ENCODE measurements around the gene RALGAPA1. TPM values are rescaled to one million over a fixed set of nuclear protein-coding genes. Genes with fewer than 3 reads are reported as not detected.
"Not testable (repeated sequence)": the region's sequence is repeated elsewhere in the genome, so short reads cannot be mapped to it uniquely, and the experiment has no call there.

RALGAPA1 gene
- total RNA-seq, 1 experiment from 2014 or later: 138 TPM

DNA sequence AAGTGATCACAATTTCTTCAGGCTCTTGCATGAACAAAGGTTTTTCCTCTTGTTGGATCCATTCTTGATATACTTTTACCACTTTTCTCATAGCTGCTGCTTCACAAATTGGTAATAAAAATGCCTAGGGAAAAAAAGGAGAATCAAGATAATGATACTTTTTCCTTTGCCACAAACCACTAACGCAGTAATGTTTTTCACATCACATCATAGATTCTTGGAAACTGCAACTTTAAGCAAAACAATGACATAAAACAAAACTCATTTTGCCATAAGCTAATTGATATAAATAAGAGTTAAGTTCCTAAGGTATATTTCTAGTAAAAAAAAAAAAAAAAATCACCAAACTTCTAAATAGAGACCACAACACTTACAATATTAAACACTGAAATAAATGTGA is 66.7 kb downstream of the RALGAPA1 start:
- Histone ChIP-seq H3K9me3 (ENCODE audit: low read length) (no peaks in the 10 kb centered on the region), H3K4me2 (ENCODE audit: low read depth, low read length, poor library complexity, severe bottlenecking) (no peak overlapping the region), H3K9ac (ENCODE audit: low read length) (no peak overlapping the region), H3K36me3 (ENCODE audit: insufficient read depth, low read length) (peaks cover 38% of the 10 kb centered on the region; the same call in 1 of the 2 replicates), H3K27me3 (ENCODE audit: low read length) (no peaks in the 10 kb centered on the region), H3K9me2 (replicated peaks; ENCODE audit: insufficient read depth, low read length) (no peaks in the 10 kb centered on the region), H3K4me1 (ENCODE audit: low read length) (no peaks in the 10 kb centered on the region), H3K4me3 (ENCODE audit: low read length) (no peak overlapping the region), H2AFZ (ENCODE audit: low read length) (no peak overlapping the region), H3K79me2 (ENCODE audit: low read length) (peaks cover 3% of the 10 kb centered on the region; the same call in 1 of the 2 replicates), H4K20me1 (ENCODE audit: insufficient read depth, low read depth, low read length) (no peaks in the 10 kb centered on the region), H3K27ac (ENCODE audit: low read length) (no peak overlapping the region)
- no peak for DNase-seq

GRCh38 chr14:35742032-35742371 is 67.1 kb downstream of the RALGAPA1 start:
- H3K79me2 ChIP-seq (ENCODE audit: low read length): no peaks in the 10 kb centered on the region; the same call in 1 of the 2 replicates
- H3K9me3 ChIP-seq (ENCODE audit: low read length): no peaks in the 10 kb centered on the region
- H4K20me1 ChIP-seq (ENCODE audit: insufficient read depth, low read depth, low read length): no peaks in the 10 kb centered on the region
- no peak overlapping the region for H3K27ac ChIP-seq (ENCODE audit: low read length)
- H3K4me1 ChIP-seq (ENCODE audit: low read length): no peaks in the 10 kb centered on the region
- H3K4me3 ChIP-seq (ENCODE audit: low read length): no peak overlapping the region
- H3K27me3 ChIP-seq (ENCODE audit: low read length): no peaks in the 10 kb centered on the region
- peaks cover 35% of the 10 kb centered on the region; the same call in 1 of the 2 replicates for H3K36me3 ChIP-seq (ENCODE audit: insufficient read depth, low read length)
- DNase-seq: no peak
- H3K9me2 ChIP-seq (replicated peaks; ENCODE audit: insufficient read depth, low read length): no peaks in the 10 kb centered on the region
- no peak overlapping the region for H3K9ac ChIP-seq (ENCODE audit: low read length)
- H3K4me2 ChIP-seq (ENCODE audit: low read depth, low read length, poor library complexity, severe bottlenecking): no peak overlapping the region
- no peak overlapping the region for H2AFZ ChIP-seq (ENCODE audit: low read length)

DNA sequence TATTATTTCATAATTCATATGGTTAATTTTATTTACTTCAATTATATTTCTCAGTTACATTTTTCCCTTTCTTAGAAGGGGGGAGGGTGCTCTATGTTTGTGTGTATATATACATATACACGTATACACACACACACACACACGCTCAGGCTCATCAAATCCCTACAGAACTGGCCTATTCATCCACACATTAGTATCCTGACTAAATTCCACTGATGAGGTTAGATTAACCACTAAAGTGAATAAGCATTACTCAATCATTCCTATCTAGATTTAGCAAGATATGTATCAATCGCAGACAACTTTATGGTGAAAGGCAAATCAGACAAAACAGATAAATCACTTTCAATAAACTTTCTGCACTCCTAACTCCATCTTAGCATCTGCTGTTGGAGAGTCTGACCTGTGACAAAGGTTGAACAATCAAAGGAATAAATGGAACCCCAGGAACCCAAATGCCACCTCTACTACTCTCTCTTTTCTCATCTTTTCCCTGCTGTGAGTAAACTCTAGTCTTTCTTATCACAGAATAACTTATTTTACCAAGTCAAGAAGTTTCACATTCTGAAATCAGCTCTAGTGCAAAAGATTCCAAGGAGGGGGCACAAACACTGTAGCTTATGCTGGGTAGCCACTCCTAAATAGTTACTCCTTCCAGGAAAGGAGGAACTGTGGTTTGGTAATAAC is 67.6 kb downstream of the RALGAPA1 start:
- no peaks in the 10 kb centered on the region for H3K9me2 ChIP-seq (replicated peaks; ENCODE audit: insufficient read depth, low read length)
- H3K4me2 ChIP-seq (ENCODE audit: low read depth, low read length, poor library complexity, severe bottlenecking): no peak overlapping the region
- peaks cover 32% of the 10 kb centered on the region; the same call in 1 of the 2 replicates for H3K36me3 ChIP-seq (ENCODE audit: insufficient read depth, low read length)
- peaks cover under 1% of the 10 kb centered on the region; the same call in 1 of the 2 replicates for H3K79me2 ChIP-seq (ENCODE audit: low read length)
- H4K20me1 ChIP-seq (ENCODE audit: insufficient read depth, low read depth, low read length): no peaks in the 10 kb centered on the region
- no peak for DNase-seq
- no peaks in the 10 kb centered on the region for H3K27me3 ChIP-seq (ENCODE audit: low read length)
- H3K27ac ChIP-seq (ENCODE audit: low read length): no peak overlapping the region
- H3K9me3 ChIP-seq (ENCODE audit: low read length): no peaks in the 10 kb centered on the region
- no peak overlapping the region for H3K9ac ChIP-seq (ENCODE audit: low read length)
- no peaks in the 10 kb centered on the region for H3K4me1 ChIP-seq (ENCODE audit: low read length)
- H2AFZ ChIP-seq (ENCODE audit: low read length): no peak overlapping the region
- H3K4me3 ChIP-seq (ENCODE audit: low read length): no peak overlapping the region

- Histone ChIP-seq H3K36me3 (ENCODE audit: insufficient read depth, low read length) (peaks cover 36% of the 10 kb centered on the region; the same call in 1 of the 2 replicates), H3K27ac (ENCODE audit: low read length) (no peak overlapping the region), H3K4me1 (ENCODE audit: low read length) (no peaks in the 10 kb centered on the region), H2AFZ (ENCODE audit: low read length) (no peak overlapping the region), H3K79me2 (ENCODE audit: low read length) (peaks cover 8% of the 10 kb centered on the region), H3K9me2 (replicated peaks; ENCODE audit: insufficient read depth, low read length) (no peaks in the 10 kb centered on the region), H3K4me2 (ENCODE audit: low read depth, low read length, poor library complexity, severe bottlenecking) (no peak overlapping the region), H4K20me1 (ENCODE audit: insufficient read depth, low read depth, low read length) (no peaks in the 10 kb centered on the region), H3K9ac (ENCODE audit: low read length) (no peak overlapping the region), H3K27me3 (ENCODE audit: low read length) (no peaks in the 10 kb centered on the region), H3K9me3 (ENCODE audit: low read length) (no peaks in the 10 kb centered on the region), H3K4me3 (ENCODE audit: low read length) (no peak overlapping the region)
- no peak for DNase-seq
These were observed 68.9 kb downstream of the RALGAPA1 start for GRCh38 chr14:35740215-35740614.

- not testable (repeated sequence) for H3K9me3 ChIP-seq (ENCODE audit: low read length); H3K27me3 ChIP-seq (ENCODE audit: low read length); H3K4me1 ChIP-seq (ENCODE audit: low read length); H3K9ac ChIP-seq (ENCODE audit: low read length); H3K4me3 ChIP-seq (ENCODE audit: low read length); H3K9me2 ChIP-seq (replicated peaks; ENCODE audit: insufficient read depth, low read length); H3K4me2 ChIP-seq (ENCODE audit: low read depth, low read length, poor library complexity, severe bottlenecking); H4K20me1 ChIP-seq (ENCODE audit: insufficient read depth, low read depth, low read length); DNase-seq; H3K27ac ChIP-seq (ENCODE audit: low read length); H2AFZ ChIP-seq (ENCODE audit: low read length)
- peaks cover 44% of the 10 kb centered on the region for H3K79me2 ChIP-seq (ENCODE audit: low read length)
- peaks cover 34% of the 10 kb centered on the region; the same call in 1 of the 2 replicates for H3K36me3 ChIP-seq (ENCODE audit: insufficient read depth, low read length)
These were observed 73.9 kb downstream of the RALGAPA1 start for GRCh38 chr14:35735163-35735562.

DNA sequence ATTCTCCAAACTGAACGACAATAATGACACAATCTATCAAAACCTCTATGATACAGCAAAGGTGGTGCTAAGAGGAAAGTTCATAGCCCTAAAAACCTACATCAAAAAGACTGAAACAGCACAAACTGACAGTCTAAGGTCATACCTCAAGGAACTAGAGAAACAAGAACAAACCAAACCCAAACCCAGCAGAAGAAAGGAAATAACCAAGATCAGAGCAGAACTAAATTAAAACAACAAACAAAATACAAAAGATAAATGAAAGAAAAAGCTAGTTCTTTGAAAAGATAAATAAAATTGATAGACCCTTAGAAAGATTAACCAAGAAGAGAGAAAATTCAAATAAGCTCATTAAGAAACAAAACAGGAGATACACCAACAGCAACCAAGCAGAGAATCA is 75.6 kb downstream of the RALGAPA1 start:
- not testable (repeated sequence) for H3K9me3 ChIP-seq (ENCODE audit: low read length); H3K9ac ChIP-seq (ENCODE audit: low read length); H3K9me2 ChIP-seq (replicated peaks; ENCODE audit: insufficient read depth, low read length); DNase-seq; H3K27me3 ChIP-seq (ENCODE audit: low read length); H2AFZ ChIP-seq (ENCODE audit: low read length); H3K4me1 ChIP-seq (ENCODE audit: low read length); H3K4me3 ChIP-seq (ENCODE audit: low read length); H3K4me2 ChIP-seq (ENCODE audit: low read depth, low read length, poor library complexity, severe bottlenecking); H4K20me1 ChIP-seq (ENCODE audit: insufficient read depth, low read depth, low read length); H3K27ac ChIP-seq (ENCODE audit: low read length)
- Histone ChIP-seq H3K79me2 (ENCODE audit: low read length) (peaks cover 44% of the 10 kb centered on the region), H3K36me3 (ENCODE audit: insufficient read depth, low read length) (peaks cover 30% of the 10 kb centered on the region; the same call in 1 of the 2 replicates)

GRCh38 chr14:35730871-35731270 is 78.2 kb downstream of the RALGAPA1 start:
- Histone ChIP-seq H3K4me3 (ENCODE audit: low read length) (no peak overlapping the region), H2AFZ (ENCODE audit: low read length) (no peak overlapping the region), H3K4me1 (ENCODE audit: low read length) (no peaks in the 10 kb centered on the region), H4K20me1 (ENCODE audit: insufficient read depth, low read depth, low read length) (no peaks in the 10 kb centered on the region), H3K79me2 (ENCODE audit: low read length) (peaks cover 39% of the 10 kb centered on the region), H3K27ac (ENCODE audit: low read length) (no peak overlapping the region), H3K9me2 (replicated peaks; ENCODE audit: insufficient read depth, low read length) (no peaks in the 10 kb centered on the region), H3K9me3 (ENCODE audit: low read length) (no peaks in the 10 kb centered on the region), H3K27me3 (ENCODE audit: low read length) (no peaks in the 10 kb centered on the region), H3K9ac (ENCODE audit: low read length) (no peak overlapping the region), H3K4me2 (ENCODE audit: low read depth, low read length, poor library complexity, severe bottlenecking) (no peak overlapping the region), H3K36me3 (ENCODE audit: insufficient read depth, low read length) (peaks cover 29% of the 10 kb centered on the region; the same call in 1 of the 2 replicates)
- no peak for DNase-seq

DNA sequence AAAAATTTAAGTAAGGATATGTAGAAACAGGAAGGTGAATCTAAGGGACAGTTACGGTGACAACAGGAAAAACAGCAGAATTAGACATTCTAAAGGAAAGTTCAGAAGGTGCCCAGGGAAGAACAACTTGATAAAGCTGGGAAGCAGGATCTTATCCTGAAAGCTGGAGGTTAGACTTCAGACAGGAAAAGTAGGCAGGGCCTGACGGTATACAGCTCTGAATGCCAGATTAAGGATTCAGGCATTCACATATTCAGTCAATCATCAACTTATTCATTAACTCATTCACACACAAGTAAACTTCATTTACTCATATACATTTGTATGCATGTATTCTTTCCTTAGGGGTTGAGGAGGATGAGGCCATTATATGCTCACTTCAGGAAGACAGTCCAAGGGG is 81.3 kb downstream of the RALGAPA1 start:
- H2AFZ ChIP-seq (ENCODE audit: low read length): no peak overlapping the region
- no peak overlapping the region for H3K4me3 ChIP-seq (ENCODE audit: low read length)
- H3K4me2 ChIP-seq (ENCODE audit: low read depth, low read length, poor library complexity, severe bottlenecking): no peak overlapping the region
- no peak for DNase-seq
- H3K27me3 ChIP-seq (ENCODE audit: low read length): no peaks in the 10 kb centered on the region
- H3K27ac ChIP-seq (ENCODE audit: low read length): no peak overlapping the region
- H4K20me1 ChIP-seq (ENCODE audit: insufficient read depth, low read depth, low read length): no peaks in the 10 kb centered on the region
- no peaks in the 10 kb centered on the region for H3K9me3 ChIP-seq (ENCODE audit: low read length)
- H3K9me2 ChIP-seq (replicated peaks; ENCODE audit: insufficient read depth, low read length): no peaks in the 10 kb centered on the region
- peaks cover 18% of the 10 kb centered on the region for H3K79me2 ChIP-seq (ENCODE audit: low read length)
- H3K36me3 ChIP-seq (ENCODE audit: insufficient read depth, low read length): peaks cover 10% of the 10 kb centered on the region; the same call in 1 of the 2 replicates
- H3K4me1 ChIP-seq (ENCODE audit: low read length): no peaks in the 10 kb centered on the region
- no peak overlapping the region for H3K9ac ChIP-seq (ENCODE audit: low read length)
